Fibroblast of lung (primary cell): Measurements from ENCODE around the gene PDSS2.

ENCODE experiments used
- CTCF ChIP-seq, 2 donors: IDR thresholded peaks in 1 of 2; conservative IDR thresholded peaks in 1 of 2; 1 replicate in 1 of 2; 2 replicates in 1 of 2; pipeline ENCODE4 v1.5.1; 2011 to 2012; ENCODE audit warnings: low read length in 2 of 2, control low read depth in 1 of 2, inconsistent platforms in 1 of 2, low read depth in 1 of 2, mild to moderate bottlenecking in 1 of 2
- EZH2 ChIP-seq: IDR thresholded peaks from 2 replicates; pipeline ENCODE4 v1.5.1; 2012; ENCODE audit warnings: low read length, control low read depth, mild to moderate bottlenecking; ENCODE audit errors: missing control alignments

DNA sequence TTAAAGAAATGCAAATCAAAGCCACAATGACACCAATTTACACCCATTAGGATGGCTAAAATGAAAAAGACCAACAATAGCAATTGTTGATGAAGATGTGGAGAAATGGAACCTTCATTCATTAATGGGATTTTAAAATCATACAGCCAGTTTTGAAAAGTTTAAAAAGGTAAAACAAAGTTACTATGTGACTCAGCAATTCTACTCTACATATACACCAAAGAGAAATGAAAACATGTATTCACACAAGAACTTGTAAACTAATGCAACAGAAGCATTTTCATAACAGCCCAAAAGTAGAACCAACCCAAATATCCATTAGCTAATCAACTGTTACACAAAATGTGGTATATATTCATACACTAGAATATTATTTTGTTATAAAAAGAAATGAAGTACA, 75.7 kb downstream of the PDSS2 start:
- TF ChIP-seq CTCF (conservative IDR thresholded peaks at IDR 0.05 in 1 of 2, IDR thresholded peaks at IDR 0.05 in 1 of 2; ENCODE audit: low read depth in 1 of 2, low read length in 2 of 2) (no peak), EZH2 (no peak)
